NCI-H82 treated with DMSO at 0.1 percent for 48 hours (cell line): ENCODE data around the gene RRH.
"Not testable (repeated sequence)": the region's sequence is repeated elsewhere in the genome, so short reads cannot be mapped to it uniquely, and the experiment has no call there.

ENCODE experiments used
- DNase-seq: peaks from one replicate; lab custom pipeline; 2025; ENCODE audit not compliant: unreplicated experiment; lab: John Stamatoyannopoulos, UW

RRH gene, protein sequence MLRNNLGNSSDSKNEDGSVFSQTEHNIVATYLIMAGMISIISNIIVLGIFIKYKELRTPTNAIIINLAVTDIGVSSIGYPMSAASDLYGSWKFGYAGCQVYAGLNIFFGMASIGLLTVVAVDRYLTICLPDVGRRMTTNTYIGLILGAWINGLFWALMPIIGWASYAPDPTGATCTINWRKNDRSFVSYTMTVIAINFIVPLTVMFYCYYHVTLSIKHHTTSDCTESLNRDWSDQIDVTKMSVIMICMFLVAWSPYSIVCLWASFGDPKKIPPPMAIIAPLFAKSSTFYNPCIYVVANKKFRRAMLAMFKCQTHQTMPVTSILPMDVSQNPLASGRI

GRCh38 chr4:109827672-109828071, at the start of gene RRH:
Gene RRH (plus strand): TSS chr4:109827972. CDS start chr4:109828028, 56 bp downstream.
- DNase-seq = no peak

DNA sequence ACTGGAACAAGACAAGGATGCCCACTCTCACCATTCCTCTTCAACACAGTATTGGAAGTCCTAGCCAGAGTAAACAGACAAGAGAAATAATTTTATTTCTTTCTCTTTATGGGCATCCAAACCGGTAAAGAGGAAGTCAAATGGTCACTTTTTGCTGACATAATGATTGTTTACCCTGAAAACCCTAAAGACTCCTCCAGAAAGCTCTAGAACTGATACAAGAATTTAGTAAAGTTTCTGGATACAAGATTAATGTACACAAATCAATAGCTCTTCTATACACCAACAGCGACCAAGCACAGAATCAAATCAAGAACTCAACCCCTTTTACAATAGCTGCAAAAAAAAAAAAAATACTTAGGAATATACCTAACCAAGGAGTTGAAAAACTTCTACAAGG, 45.7 kb upstream of the RRH start:
- DNase-seq = not testable (repeated sequence)

- DNase-seq = no peak
Measured at GRCh38 chr4:109786846-109787245, 40.9 kb upstream of the RRH start.

DNA sequence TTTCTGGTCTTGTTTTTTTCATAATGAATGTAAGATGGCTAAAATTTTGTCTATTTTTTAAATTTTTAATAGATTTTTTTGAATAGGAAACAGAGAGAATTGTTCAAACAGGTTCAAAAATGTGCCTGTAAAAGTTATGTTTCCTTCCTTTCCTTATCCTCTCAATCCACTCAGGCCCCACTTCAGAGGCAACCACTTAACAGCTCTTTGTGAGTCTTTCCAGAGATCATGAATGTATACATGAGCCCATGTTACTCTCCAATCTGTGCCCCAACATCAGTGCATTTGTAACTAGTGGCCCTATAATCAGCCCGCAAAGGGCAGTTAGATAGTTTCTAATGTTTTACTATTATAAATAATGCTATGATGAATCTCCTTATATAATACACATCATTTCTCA, 40.0 kb upstream of the RRH start:
- DNase-seq = no peak

- DNase-seq = no peak
Measured at GRCh38 chr4:109795059-109795458, 32.7 kb upstream of the RRH start.

DNA sequence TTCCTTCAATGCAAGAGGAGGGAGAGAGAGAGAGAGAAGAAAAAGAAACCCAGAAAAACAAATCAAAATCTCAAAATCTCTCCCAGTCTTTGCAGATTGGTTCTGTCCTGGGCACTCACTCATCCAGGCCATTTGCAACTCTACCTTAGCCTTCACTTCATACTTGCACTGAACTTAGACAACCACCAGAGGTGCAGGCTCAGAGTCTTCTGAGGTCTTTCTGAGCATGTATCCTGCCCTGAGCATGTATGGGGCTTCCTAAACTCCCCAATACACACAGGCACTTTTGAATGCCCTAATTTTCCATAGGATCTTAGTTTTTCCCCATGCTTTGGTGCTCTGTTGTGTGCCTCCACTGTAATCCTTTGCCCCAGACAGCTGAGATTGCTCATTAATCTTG, 28.9 kb upstream of the RRH start:
- DNase-seq = no peak

DNA sequence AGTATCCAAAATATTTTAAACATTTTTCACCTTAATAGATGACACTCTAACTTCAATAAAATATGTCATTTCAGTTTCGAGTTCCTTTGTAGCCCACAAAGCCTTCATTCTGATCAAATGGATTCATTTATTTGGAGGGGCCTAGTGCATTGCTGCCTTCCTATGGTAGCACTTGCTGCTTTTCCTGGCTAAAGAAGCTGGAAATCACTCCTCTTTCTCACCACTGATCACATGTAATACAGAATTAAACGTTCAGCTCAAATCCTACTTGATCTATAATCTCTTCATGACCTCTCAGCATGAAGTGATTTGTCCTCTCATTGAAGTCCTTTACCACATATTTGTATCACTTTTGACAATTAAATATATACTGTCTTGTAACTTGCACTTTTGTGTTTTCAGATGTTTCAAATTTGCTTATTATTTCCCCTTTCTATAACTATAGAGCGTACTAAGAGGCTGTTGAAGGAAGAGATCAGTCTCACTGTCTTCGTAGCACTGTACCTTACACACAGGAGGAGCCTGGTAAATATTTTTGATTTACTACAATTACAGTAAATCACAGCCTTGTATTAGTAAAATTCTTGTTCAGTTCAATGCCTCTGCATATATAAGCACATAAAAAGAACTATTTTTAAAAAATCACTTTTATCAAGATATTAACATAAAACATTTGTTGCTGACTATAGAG, 26.5 kb upstream of the RRH start:
- no peak for DNase-seq

GRCh38 chr4:109801895-109802319, 25.9 kb upstream of the RRH start, which contains the start of gene CFI:
Gene CFI (minus strand): TSS chr4:109801999. CDS start chr4:109801971, 28 bp downstream.
- DNase-seq = no peak

DNA sequence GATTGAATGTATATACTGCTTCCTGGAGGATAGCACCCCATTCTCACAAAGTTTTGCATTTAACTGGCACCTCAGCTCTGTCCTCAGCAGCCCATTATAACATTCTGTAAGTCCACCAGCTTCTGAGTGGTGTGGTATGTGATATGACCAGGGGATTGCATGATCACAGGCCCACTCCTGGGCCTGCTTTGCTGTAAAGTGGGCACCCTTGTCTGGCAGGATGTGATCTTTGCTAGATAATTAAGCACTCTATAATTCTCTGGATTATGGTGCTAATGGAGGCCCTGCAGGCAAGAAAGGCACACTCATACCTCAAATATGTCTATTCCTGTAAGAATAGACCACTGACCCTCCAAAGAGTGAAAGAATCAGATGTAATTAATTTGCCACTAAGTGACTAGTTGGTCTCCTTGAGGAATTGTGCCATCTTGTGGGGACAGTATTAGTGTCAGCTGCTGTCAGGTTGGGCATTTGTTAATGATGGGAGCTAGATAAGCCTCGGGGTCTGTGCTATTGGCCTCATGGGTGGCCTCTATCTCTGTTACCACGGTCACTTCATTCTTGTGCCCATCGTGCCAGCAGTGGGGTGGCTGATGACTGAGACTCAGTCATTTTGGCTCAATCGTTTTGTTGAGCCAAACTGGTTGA, 23.7 kb upstream of the RRH start:
- DNase-seq = peak; percentile 26

DNA sequence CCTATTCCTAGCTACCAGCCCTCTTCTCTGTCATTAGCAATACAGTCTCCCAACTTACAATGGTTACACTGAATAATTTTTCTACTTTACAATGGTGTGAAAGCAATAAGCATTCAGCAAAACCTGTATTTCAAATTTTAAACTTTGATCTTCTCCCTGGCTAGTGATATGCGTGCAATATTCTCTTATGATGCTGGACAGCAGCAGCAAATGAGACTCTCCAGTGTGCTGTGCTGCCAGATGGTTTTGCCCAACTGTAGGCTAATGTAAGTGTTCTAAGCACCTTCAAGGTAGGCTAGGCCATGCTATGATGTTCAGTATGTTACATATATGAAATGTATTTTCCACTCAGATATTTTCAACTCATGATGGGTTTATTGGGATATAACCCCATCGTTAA, 18.1 kb upstream of the RRH start:
- no peak for DNase-seq

DNA sequence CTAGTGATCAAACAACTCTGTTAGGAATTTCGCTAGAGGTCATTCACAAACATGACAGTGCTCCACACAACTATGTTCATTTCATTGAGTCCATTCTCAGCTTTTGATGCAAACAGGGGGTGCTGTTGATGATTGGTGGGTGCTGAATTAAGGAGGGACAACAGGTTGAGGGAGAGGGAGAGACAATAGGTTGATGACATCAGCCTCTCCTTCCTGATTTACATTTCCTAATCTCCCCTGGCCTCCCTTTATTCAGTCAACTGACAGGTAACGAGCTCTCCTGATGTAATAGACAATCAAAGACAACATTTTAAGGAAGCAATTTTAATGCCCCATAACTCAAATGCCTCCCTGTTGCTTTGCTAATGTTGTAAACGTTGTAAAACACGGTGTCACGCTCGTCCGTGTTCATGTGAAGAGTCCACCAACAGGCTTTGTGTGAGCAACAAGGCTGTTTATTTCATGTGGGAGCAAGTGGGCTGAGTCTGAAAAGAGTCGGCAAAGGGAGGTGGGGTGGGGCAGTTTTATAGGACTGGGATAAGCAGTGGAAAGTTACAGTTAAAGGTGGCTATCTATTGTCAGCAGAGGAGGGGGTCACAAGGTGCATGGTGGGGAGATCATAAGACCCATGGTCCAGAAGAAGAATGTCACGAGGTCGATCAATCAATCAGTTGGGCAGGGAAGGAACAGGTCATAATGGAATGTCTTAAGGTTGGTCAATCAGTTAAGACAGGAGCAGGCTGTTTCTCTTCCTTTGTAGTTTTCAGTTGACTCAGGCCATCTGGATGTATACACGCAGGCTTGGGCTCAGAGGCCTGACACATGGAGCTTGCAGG, 17.0 kb upstream of the RRH start:
- no peak for DNase-seq

- no peak for DNase-seq
Measured at GRCh38 chr4:109811707-109812106, 16.1 kb upstream of the RRH start.

DNA sequence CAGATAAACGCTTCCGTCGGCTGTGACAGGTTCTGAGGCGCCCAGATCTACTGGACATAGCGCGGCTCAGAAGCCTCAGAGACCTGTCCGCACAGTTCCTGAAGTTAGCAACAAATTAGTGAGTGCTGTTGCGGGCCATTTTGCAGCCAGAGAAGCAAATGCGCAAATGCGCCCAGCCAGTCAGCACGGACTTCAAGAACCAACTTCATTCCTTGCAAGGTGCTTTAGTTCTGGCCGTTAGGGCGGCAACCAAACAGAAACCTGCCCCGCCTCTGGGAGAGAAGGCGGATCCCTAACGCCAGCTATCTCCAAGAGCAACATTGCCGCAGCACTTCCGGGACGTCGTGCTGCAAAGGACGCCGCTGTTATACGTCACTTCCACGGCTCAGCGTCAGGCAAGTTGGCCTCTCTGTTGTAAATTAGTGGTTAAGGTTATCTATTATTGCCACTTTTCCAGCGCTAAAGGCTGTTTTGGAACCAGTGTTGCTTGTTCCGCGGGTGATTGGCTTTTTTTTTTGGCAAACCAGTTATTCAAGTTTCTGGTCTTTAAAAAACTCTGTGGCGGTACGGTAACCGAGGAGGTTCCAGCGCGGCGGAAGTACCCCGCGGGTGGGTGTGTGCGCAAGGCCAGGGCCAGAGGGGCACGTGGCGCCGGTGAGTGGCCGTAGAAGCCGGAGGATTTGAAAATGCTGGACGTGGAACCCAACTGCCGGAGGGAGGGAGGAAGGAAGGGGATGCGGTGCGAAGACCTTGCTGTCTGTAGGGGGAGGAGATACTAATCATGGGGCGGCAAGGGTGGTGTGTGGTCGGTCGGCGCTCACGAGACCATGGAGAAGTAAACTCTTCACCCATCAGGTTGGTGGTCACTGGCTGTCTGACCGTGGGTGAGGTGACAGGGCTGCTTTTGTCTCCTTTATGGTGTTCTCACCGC, 12.4 kb upstream of the RRH start, which contains the start of gene GAR1:
Gene GAR1, plus strand, starts transcription at position 612 of the 931 bp plus-strand sequence. CDS start 403 bp downstream, outside the sequence.
- DNase-seq = peak; percentile 59

DNA sequence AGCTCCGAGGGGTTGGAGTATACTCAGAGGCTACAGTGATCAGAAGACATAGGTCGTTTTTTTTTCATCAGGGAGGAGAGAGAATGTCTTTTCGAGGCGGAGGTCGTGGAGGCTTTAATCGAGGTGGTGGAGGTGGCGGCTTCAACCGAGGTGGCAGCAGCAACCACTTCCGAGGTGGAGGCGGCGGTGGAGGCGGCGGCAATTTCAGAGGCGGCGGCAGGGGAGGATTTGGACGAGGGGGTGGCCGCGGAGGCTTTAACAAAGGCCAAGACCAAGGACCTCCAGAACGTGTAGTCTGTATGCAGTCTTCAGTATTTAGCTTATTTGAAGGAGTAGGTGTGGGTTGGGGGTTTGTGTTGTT, 11.7 kb upstream of the RRH start:
- DNase-seq = no peak

GRCh38 chr4:109816894-109817293, 10.9 kb upstream of the RRH start:
- no peak for DNase-seq

- no peak for DNase-seq
Measured at GRCh38 chr4:109818268-109818667, 9.5 kb upstream of the RRH start.

GRCh38 chr4:109820563-109820962, 7.2 kb upstream of the RRH start:
- DNase-seq = no peak

DNA sequence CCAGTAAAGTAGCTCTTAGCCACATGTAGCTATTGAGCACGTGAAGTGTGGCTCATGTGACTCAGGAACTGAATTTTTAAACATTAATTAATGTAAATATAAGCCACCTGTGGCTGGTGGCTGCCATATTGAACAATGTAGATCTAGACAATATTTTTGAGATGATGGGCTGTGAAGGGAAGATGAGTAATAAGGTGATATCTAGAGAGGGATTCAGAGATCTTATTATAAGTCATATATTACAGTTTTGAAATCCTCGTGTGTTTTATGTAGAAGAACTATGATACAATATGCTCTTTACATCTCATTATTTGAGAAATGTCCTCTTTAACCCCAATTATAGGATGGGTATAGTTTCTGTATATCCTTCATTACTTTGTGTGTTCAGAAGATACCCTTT, 6.6 kb upstream of the RRH start:
- DNase-seq = no peak

- DNase-seq = no peak
Measured at GRCh38 chr4:109826719-109827118, 1.1 kb upstream of the RRH start.

DNA sequence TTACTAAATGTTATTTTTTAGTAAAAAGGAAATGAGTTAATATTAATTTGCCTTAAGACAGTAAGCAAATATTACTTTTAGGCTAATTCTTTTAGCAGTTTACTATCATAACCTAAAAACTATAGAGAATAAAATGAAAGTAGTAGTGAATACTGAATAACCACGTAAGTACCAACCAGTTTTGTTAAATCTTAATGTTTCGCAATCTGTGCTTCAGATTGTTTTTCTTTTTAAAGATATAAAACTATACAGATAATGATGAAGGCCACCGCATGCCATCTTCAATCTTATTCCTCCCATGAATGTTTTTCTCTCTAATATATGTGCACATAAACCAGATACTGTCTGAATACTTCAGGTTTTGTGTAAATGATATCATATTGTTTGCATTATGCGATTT, 6.0 kb downstream of the RRH start:
- DNase-seq = no peak
